ENCODE measurements around the gene SHC4. TPM values are rescaled to one million over a fixed set of nuclear protein-coding genes. Genes with fewer than 3 reads are reported as not detected.

SHC4 gene
- total and polyA plus RNA-seq, 7 donors: under 0.01 to 4.6 (median 2.2) TPM; not detected in 1

DNA sequence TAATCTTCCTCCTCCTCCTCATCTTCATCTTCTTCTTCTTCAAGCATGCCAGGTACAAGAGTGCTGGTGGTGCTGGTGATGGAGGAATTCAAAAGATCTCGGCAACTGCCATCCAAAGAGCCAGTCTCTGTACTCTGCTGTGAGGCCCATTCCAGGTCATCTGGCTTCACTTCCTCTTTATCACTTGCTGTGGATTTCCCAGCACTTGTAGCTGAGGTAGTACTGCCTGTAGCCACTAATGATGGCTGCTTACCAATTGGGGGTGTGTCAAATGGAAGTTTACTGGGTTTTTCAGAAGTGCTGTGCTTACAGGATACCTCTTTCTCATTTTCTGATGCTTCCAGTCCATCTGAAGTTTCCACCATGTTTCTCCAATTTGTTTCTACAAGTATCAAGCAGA, 28.8 kb upstream of the SHC4 start:
- WGBS, 2 donors: 87 to 93% methylated on average over 1 of the region's 1 CpG
- Histone ChIP-seq H3K9me3 (no peaks in the 10 kb centered on the region), H3K4me1 (no peaks in the 10 kb centered on the region), H3K36me3 (peaks cover 12 to 86% (median 21%) of the 10 kb centered on the region in 4 donors), H3K27me3 (no peaks in the 10 kb centered on the region), H3K4me3 (no peak overlapping the region), H3K27ac (no peak overlapping the region)
- intact Hi-C loops (cut with DNase I): no loop called here
- DNase-seq: no peak
- TF ChIP-seq, protein P1, sequence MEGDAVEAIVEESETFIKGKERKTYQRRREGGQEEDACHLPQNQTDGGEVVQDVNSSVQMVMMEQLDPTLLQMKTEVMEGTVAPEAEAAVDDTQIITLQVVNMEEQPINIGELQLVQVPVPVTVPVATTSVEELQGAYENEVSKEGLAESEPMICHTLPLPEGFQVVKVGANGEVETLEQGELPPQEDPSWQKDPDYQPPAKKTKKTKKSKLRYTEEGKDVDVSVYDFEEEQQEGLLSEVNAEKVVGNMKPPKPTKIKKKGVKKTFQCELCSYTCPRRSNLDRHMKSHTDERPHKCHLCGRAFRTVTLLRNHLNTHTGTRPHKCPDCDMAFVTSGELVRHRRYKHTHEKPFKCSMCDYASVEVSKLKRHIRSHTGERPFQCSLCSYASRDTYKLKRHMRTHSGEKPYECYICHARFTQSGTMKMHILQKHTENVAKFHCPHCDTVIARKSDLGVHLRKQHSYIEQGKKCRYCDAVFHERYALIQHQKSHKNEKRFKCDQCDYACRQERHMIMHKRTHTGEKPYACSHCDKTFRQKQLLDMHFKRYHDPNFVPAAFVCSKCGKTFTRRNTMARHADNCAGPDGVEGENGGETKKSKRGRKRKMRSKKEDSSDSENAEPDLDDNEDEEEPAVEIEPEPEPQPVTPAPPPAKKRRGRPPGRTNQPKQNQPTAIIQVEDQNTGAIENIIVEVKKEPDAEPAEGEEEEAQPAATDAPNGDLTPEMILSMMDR (IDR thresholded peaks at IDR 0.05): no peak
- TF ChIP-seq POLR2A (IDR thresholded peaks at IDR 0.05): no peak
- TF ChIP-seq EP300 (IDR thresholded peaks at IDR 0.05): no peak

DNA sequence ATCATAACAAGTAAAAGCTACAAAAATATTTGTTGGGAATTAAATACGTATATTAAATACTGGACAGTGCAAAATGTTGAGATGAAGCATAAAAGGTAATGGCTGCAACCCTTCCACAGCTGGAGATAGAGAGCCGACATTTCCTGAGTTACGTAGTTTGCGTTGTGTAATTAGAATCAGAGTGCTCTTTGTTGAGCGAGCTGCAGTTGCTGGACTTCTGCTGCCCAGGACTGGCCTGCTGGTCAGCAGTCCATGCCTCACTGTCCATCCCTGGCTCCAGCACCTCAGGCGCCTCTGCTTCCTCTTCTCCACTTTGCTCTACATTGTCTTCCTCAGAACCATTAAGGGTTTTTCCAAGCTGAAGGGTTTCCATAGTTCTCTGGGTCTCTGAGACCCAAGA, 28.4 kb upstream of the SHC4 start:
- H3K4me1 ChIP-seq: no peaks in the 10 kb centered on the region
- no peak overlapping the region for H3K27ac ChIP-seq
- no peak for DNase-seq
- H3K36me3 ChIP-seq: peaks cover 12 to 82% (median 19%) of the 10 kb centered on the region in 4 donors
- no peaks in the 10 kb centered on the region for H3K27me3 ChIP-seq
- H3K9me3 ChIP-seq: no peaks in the 10 kb centered on the region
- WGBS, 2 donors: 95 to 96% methylated on average over 6 of the region's 6 CpGs
- TF ChIP-seq POLR2AphosphoS5 (IDR thresholded peaks at IDR 0.05) (no peak), EP300 (IDR thresholded peaks at IDR 0.05) (no peak), POLR2A (IDR thresholded peaks at IDR 0.05) (no peak)
- TF ChIP-seq, protein P1 (IDR thresholded peaks at IDR 0.05): no peak
- intact Hi-C loops (cut with DNase I): no loop called here
- H3K4me3 ChIP-seq: no peak overlapping the region

DNA sequence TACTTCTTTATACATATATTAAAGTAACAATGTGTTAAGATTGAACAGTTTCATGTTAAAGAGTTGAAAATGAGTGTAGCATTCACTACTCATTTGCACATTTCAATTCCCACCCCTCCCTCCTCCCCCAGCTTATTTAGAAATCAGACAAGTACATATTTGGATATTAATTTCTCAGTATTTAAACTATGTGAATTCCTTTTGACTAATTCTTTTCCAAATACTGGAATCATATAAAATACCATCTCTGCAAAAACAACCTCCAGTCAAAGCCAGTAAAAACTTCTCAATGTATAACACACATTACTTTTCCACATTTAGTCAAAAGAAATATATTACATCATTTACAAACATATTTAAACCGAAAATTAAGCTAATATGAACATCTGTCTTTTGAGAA, 25.5 kb upstream of the SHC4 start:
- H3K4me3 ChIP-seq: no peak overlapping the region
- H3K4me1 ChIP-seq: peaks cover 0 to 17% (median 14%) of the 10 kb centered on the region in 4 donors
- 88 to 89% methylated on average over 1 of the region's 1 CpG for WGBS, 2 donors
- TF ChIP-seq EP300 (IDR thresholded peaks at IDR 0.05): no peak
- no peak for TF ChIP-seq POLR2AphosphoS5 (IDR thresholded peaks at IDR 0.05)
- TF ChIP-seq, protein P1 (IDR thresholded peaks at IDR 0.05): no peak
- TF ChIP-seq POLR2A (IDR thresholded peaks at IDR 0.05): no peak
- no peaks in the 10 kb centered on the region for H3K27me3 ChIP-seq
- DNase-seq: no peak
- intact Hi-C loops (cut with DNase I): no loop called here
- H3K9me3 ChIP-seq: no peaks in the 10 kb centered on the region
- H3K36me3 ChIP-seq: peaks cover 5 to 54% (median 11%) of the 10 kb centered on the region in 4 donors
- H3K27ac ChIP-seq: no peak overlapping the region

DNA sequence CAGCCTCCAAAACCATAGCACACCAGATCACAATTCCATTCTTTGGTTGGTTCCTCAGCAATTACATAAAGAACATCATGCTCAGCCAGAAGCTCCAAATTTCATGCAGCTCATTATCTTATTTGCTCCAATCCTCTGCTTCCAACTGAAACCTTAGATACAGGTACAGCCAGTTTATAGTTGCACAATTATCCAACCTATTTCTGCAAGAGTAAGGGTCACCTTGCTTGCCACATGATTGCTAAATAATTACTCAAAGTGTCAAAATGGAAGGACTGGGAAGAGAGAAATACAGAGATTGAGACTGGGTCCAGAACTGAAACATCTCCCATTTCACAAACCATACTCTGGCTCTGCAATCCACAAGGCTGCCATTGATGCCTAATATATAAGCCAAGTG, 23.4 kb upstream of the SHC4 start:
- no peak overlapping the region for H3K27ac ChIP-seq
- H3K4me1 ChIP-seq: peaks cover 0 to 23% (median 14%) of the 10 kb centered on the region in 4 donors
- H3K9me3 ChIP-seq: no peaks in the 10 kb centered on the region
- DNase-seq: no peak
- H3K36me3 ChIP-seq: peaks cover 2 to 35% (median 4%) of the 10 kb centered on the region in 4 donors
- intact Hi-C loops (cut with DNase I): no loop called here
- no peak overlapping the region for H3K4me3 ChIP-seq
- TF ChIP-seq POLR2AphosphoS5 (IDR thresholded peaks at IDR 0.05): peak in 1 of 4 donors; percentile 8
- TF ChIP-seq, protein P1 (IDR thresholded peaks at IDR 0.05): no peak
- H3K27me3 ChIP-seq: no peaks in the 10 kb centered on the region

DNA sequence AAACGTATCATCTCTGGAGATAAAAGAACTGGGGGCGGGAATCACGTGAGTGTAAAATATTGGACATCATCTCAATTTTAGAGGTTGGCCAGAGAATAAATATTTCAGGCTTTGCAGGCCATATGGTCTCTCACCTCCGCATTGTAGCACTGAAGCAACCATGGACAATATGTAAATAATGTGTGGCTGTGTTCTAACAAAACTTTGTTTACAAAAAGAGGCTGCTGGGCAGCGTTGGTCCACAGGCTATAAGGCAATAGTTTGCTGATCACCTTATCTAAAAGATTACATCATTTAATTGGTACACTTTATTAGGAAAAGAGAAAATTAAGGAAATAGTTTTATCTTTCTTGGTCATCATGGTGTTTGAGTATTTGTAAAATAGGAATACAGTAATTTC, 22.5 kb upstream of the SHC4 start:
- WGBS, 2 donors: 69 to 82% methylated on average over 5 of the region's 5 CpGs
- H3K4me1 ChIP-seq: peaks cover 0 to 23% (median 14%) of the 10 kb centered on the region in 4 donors
- H3K4me3 ChIP-seq: no peak overlapping the region
- no peaks in the 10 kb centered on the region for H3K27me3 ChIP-seq
- H3K27ac ChIP-seq: no peak overlapping the region
- peaks cover 0 to 26% (median 0%) of the 10 kb centered on the region in 4 donors for H3K36me3 ChIP-seq
- DNase-seq: no peak
- TF ChIP-seq EP300 (IDR thresholded peaks at IDR 0.05): no peak
- no peak for TF ChIP-seq POLR2AphosphoS5 (IDR thresholded peaks at IDR 0.05)
- no peak for TF ChIP-seq POLR2A (IDR thresholded peaks at IDR 0.05)
- intact Hi-C loops (cut with DNase I): no loop called here
- H3K9me3 ChIP-seq: no peaks in the 10 kb centered on the region
